C4-2B (cell line): Measurements from ENCODE around the gene CARMIL1.

Source experiments
- H3K27ac ChIP-seq: fragments of 450-650 bp; 2 replicates; pipeline ENCODE4 v1.5.1; 2017
- ZFX ChIP-seq: fragments of 450-650 bp; IDR thresholded peaks from 2 replicates; pipeline ENCODE4 v1.6.1; 2017
- TF ChIP-seq, protein P1 (sequence below): fragments of 450-650 bp; conservative IDR thresholded peaks from 2 replicates; pipeline ENCODE4 v1.5.1; 2017; ENCODE audit warnings: mild to moderate bottlenecking

CARMIL1 gene

DNA sequence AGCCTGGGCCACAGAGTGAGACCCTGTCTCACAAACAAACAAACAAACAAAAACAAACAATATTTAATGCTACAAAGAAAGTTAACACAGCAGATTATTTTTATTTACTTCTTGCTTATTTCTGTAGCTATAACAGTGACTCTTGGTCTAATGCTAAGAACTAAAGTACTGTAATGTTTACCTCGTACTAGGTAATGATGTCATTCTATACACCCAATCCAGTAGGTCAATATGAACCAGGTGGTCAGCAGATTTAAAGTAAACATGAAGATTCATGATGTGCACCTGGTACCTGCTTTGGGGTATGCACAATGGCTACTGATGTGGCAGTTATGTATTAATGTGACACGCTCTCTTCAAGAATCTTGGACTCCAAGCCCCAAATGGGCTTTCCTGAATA lies 36.6 kb upstream of the CARMIL1 start:
- H3K27ac ChIP-seq, result no peak overlapping the region
- TF ChIP-seq, protein P1, sequence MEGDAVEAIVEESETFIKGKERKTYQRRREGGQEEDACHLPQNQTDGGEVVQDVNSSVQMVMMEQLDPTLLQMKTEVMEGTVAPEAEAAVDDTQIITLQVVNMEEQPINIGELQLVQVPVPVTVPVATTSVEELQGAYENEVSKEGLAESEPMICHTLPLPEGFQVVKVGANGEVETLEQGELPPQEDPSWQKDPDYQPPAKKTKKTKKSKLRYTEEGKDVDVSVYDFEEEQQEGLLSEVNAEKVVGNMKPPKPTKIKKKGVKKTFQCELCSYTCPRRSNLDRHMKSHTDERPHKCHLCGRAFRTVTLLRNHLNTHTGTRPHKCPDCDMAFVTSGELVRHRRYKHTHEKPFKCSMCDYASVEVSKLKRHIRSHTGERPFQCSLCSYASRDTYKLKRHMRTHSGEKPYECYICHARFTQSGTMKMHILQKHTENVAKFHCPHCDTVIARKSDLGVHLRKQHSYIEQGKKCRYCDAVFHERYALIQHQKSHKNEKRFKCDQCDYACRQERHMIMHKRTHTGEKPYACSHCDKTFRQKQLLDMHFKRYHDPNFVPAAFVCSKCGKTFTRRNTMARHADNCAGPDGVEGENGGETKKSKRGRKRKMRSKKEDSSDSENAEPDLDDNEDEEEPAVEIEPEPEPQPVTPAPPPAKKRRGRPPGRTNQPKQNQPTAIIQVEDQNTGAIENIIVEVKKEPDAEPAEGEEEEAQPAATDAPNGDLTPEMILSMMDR, result no peak
- no peak for TF ChIP-seq ZFX

DNA sequence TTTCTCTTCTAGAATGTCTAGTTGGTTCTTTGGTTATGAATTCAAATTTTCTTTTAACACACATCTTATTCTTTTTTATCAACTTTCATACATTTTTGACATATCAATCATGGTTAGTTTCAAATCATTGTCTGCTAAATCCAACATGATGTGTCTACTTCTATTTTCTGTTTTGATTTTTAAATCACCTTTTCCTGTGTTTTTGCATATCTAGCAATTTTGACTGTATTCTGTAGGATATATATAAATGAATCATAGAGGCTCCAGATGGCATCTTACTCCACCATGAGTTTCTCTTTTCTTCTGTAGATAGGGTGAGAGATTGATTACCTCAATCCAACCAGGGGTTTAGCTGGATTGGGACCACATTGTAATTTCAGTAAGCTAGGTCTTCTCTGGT lies 34.3 kb upstream of the CARMIL1 start:
- no peak for TF ChIP-seq ZFX
- TF ChIP-seq, protein P1, result no peak
- H3K27ac ChIP-seq, result no peak overlapping the region

DNA sequence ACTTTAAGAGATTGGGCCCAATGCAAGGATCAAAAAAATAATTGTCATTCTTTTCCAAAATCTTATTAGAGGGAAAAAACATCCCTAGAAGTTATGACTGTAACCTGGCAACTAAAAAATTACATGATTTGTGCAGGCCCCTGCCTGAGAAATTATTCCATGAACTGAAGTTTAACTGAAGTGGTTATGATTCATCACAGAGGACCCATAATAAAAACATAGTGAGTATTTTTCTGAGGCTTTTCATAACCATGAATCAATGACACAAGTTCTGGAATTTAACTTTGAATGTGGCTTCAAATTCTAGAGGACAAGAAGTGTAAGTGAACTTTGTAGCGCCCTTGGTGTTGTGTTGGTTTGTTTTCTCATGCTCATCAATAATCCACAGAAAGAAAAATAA lies 31.1 kb upstream of the CARMIL1 start:
- no peak overlapping the region for H3K27ac ChIP-seq

DNA sequence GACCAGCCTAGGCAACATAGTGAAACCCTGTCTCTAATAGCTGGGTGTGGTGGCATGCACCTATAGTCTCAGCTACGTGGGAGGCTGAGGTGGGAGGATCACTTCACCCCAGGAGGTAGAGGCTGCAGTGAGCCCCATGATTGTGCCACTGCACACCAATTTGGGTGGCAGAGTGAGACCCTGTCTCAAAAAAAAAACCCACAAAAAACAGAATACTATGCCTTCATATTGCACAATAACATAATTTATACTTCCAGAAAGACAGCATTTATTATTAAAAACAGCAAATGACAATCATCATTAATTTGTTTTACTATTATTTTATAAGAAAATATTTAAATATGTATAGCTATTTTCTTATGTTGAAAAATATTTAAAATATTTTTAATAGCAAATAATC lies 30.0 kb upstream of the CARMIL1 start:
- TF ChIP-seq, protein P1, result no peak
- TF ChIP-seq ZFX, result no peak

More for the DNA sequence above, 31.1 kb upstream of the CARMIL1 start:
- TF ChIP-seq, protein P1, result no peak
- no peak for TF ChIP-seq ZFX

DNA sequence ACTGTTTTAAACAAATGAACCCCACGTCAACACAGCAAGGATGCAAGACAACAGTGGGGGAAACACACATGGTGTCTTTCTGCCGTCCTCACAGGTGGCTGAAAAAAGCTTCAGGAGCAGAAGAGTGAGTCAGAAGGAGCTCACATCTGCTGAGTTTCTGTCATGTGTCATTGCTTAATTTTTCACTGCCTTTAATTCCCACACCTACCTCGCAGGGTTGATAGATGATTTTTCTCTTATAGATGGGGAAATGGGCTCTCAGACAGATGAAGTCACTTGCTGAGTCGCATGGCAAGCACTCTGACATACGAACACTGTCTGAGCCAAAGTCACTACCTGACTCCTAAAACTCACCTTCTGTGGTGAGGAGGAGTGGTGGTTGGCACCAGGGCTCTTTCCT lies 28.3 kb upstream of the CARMIL1 start:
- TF ChIP-seq, protein P1, result no peak
- TF ChIP-seq ZFX, result no peak
- no peak overlapping the region for H3K27ac ChIP-seq

More for the DNA sequence above, 30.0 kb upstream of the CARMIL1 start:
- no peak overlapping the region for H3K27ac ChIP-seq

DNA sequence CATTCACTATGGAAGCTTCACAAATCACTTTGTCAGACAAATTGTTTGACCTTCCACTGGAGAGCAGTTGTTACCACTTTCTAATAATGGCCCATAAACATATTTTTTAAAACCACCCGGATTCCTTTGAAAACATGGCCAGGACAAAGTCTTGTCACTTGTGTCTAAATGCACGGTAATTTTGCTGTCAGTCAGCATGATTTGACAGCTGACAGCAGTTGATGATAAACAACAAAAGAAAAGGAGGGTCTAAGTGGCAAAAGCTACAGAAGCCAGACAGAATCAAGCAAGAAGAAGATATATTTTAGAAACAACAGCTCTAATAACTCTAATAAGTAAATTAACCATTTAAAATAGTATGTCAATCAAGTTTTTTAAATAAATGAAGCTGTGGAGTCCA lies 27.7 kb upstream of the CARMIL1 start:
- TF ChIP-seq ZFX, result no peak
- TF ChIP-seq, protein P1, result no peak
- no peak overlapping the region for H3K27ac ChIP-seq

DNA sequence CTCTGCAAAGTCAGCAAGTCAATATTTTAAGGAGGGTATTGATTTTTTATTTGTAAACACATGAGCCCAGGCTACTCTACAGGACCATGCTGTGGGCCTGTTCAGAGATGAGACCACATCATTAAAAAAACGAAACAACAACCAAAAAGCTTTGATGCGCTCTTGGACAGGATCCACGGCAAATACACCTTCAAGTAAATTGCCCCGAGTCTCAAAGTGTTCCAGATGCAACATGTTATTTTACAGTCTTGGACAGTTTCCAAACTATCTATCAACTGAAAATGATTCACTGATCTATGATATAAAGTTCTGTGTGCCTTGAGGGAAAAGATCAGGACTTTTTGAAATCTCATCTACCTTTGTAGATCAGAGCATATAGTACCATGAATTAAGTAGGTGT lies 25.8 kb upstream of the CARMIL1 start:
- H3K27ac ChIP-seq, result no peak overlapping the region
- TF ChIP-seq, protein P1, result no peak
- TF ChIP-seq ZFX, result no peak
